Vagina (tissue), 2 donors: ENCODE data around the gene FMN2. TPM values are rescaled to one million over a fixed set of nuclear protein-coding genes. Genes with fewer than 3 reads are reported as not detected.

ENCODE experiments used
- DNase-seq, 2 donors: peaks; one replicate each; pipeline ENCODE4 v3.0.0-alpha.2; 2017; ENCODE audit errors: extremely low spot score in 2 of 2
- H3K27ac ChIP-seq: fragments of 200-600 bp; sonication (generic); one replicate; pipeline ENCODE4 v1.5.1; 2019
- H3K27me3 ChIP-seq: fragments of 200-600 bp; sonication (generic); one replicate; pipeline ENCODE4 v1.5.1; 2019
- H3K36me3 ChIP-seq, 2 donors: fragments of 200-600 bp; sonication (generic); one replicate each; pipeline ENCODE4 v1.5.1; 2017 to 2019
- H3K4me1 ChIP-seq: fragments of 200-600 bp; sonication (generic); one replicate; pipeline ENCODE4 v1.5.1; 2019
- H3K4me3 ChIP-seq, 2 donors: fragments of 200-600 bp; sonication (generic); 1 replicate in 1 of 2; 2 replicates in 1 of 2; pipeline ENCODE4 v1.5.1; 2016 to 2019
- H3K9me3 ChIP-seq: fragments of 200-600 bp; sonication (generic); one replicate; pipeline ENCODE4 v1.5.1; 2019
- POLR2A ChIP-seq, 2 donors: fragments of 450-650 bp; IDR thresholded peaks; one replicate each; pipeline ENCODE4 v1.6.1; 2017; ENCODE audit warnings: antibody characterized with exemption in 2 of 2, mild to moderate bottlenecking in 2 of 2, moderate library complexity in 2 of 2
- POLR2AphosphoS5 ChIP-seq, 2 donors: sonication (generic); formaldehyde crosslinking; IDR thresholded peaks; one replicate each; pipeline ENCODE4 v1.9.0; 2017; ENCODE audit warnings: antibody characterized with exemption in 2 of 2, mild to moderate bottlenecking in 2 of 2, low read depth in 1 of 2; ENCODE audit not compliant: insufficient read depth in 1 of 2
- intact Hi-C: fragments of 100-400 bp; cut with DNase I; formaldehyde crosslinking; loops from one replicate; pipeline ENCODE4 v1.15.1; 2023
- total RNA-seq: library from RNA; depleted of rRNA; stranded (reverse); fragments of >200 nt; gene quantifications from one replicate; pipeline ENCODE4 v1.2.3, GENCODE V29; 2016
- TF ChIP-seq, protein P1 (sequence below), 3 experiments: fragments of 450-650 bp in 2 of 3; fragments of 200-600 bp in 1 of 3; sonication (generic) in 1 of 3; IDR thresholded peaks; one replicate each; pipeline ENCODE4 v1.5.1; 2017 to 2019; ENCODE audit warnings: antibody characterized with exemption in 3 of 3, mild to moderate bottlenecking in 2 of 3, moderate library complexity in 2 of 3

Gene FMN2
- total RNA-seq, 1 donor from 2014 or later: not detected

DNA sequence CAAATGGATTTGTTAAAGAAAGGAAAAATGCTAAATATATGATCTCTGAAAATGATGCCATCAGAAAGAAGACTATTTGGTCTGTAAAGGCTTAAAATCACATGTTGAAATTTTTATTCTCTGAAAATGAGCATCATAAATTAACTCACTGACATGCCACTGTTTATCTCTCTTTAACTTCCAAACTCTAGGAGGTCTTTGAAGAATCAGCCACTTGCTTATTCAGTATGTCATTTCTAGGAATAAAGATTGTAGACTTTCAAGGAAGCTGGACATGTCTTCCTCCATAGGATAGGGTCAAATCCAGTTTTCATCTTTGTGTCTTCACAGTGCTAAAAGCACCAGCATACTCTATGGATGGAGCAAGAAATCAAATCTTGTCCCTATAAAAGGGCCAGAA lies 147.6 kb downstream of the FMN2 start:
- intact Hi-C loops: no loop called here
- DNase-seq: no peak
- H3K27me3 ChIP-seq: no peaks in the 10 kb centered on the region
- no peak overlapping the region for H3K27ac ChIP-seq
- H3K4me1 ChIP-seq: no peaks in the 10 kb centered on the region
- TF ChIP-seq POLR2A (IDR thresholded peaks at IDR 0.05) (no peak), POLR2AphosphoS5 (IDR thresholded peaks at IDR 0.05; ENCODE audit: insufficient read depth in 1 of 2, low read depth in 1 of 2) (no peak)
- TF ChIP-seq, protein P1, sequence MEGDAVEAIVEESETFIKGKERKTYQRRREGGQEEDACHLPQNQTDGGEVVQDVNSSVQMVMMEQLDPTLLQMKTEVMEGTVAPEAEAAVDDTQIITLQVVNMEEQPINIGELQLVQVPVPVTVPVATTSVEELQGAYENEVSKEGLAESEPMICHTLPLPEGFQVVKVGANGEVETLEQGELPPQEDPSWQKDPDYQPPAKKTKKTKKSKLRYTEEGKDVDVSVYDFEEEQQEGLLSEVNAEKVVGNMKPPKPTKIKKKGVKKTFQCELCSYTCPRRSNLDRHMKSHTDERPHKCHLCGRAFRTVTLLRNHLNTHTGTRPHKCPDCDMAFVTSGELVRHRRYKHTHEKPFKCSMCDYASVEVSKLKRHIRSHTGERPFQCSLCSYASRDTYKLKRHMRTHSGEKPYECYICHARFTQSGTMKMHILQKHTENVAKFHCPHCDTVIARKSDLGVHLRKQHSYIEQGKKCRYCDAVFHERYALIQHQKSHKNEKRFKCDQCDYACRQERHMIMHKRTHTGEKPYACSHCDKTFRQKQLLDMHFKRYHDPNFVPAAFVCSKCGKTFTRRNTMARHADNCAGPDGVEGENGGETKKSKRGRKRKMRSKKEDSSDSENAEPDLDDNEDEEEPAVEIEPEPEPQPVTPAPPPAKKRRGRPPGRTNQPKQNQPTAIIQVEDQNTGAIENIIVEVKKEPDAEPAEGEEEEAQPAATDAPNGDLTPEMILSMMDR (IDR thresholded peaks at IDR 0.05): no peak
- H3K9me3 ChIP-seq: no peaks in the 10 kb centered on the region
- H3K36me3 ChIP-seq: no peaks in the 10 kb centered on the region
- no peak overlapping the region for H3K4me3 ChIP-seq

DNA sequence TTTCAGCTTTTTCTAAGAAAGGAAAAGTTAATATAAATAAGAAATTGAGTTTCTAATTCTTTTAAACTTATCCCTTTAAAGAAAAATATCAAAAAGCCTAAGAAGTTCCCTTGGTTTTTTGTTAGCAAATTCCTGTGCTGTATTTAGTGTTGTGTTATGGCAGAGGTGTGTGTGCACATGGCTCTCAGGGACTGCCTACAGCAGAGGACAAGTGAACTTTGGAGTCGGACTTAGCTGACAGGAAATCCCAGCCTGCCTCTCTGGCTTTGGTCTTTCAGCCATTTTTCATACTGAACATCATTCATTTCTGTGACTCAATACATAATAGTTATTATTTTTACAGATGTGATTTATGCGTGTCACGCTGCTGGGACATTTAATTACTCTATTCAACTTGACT lies 149.6 kb downstream of the FMN2 start:
- DNase-seq: no peak
- Histone ChIP-seq H3K36me3 (no peaks in the 10 kb centered on the region), H3K27ac (no peak overlapping the region), H3K4me1 (no peaks in the 10 kb centered on the region), H3K9me3 (no peaks in the 10 kb centered on the region), H3K27me3 (no peaks in the 10 kb centered on the region), H3K4me3 (no peak overlapping the region)
- intact Hi-C loops: no loop called here
- TF ChIP-seq, protein P1 (IDR thresholded peaks at IDR 0.05): no peak

DNA sequence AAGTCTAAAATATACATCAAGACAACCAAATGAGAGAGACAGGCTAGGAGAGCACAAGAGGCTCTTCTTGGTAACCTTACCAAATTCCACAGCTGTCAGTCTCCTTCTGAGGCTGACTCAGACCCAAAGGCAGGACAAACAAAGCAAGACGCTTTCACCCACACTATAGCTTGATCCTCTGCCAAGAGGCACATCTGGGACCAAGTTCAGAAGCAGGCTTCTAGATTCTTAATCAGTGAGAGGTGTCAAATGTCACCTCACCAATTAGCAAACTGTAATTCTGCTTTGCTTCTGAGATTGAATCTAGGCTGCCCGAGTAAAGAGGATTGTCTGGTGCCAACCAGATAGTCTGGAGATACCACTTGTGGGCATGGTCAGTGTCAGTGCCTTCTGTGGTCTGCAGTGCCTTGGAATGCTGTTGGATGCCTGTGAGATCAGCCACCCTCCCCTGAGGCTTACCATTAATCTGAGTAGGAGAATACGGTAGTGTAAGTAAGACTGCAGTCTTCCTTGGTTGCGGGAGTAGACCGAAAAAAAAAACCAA lies 151.0 kb downstream of the FMN2 start:
- no peaks in the 10 kb centered on the region for H3K27me3 ChIP-seq
- no peaks in the 10 kb centered on the region for H3K9me3 ChIP-seq
- DNase-seq: no peak
- H3K27ac ChIP-seq: no peak overlapping the region
- no peaks in the 10 kb centered on the region for H3K4me1 ChIP-seq
- TF ChIP-seq POLR2AphosphoS5 (IDR thresholded peaks at IDR 0.05; ENCODE audit: insufficient read depth in 1 of 2, low read depth in 1 of 2) (no peak), POLR2A (IDR thresholded peaks at IDR 0.05) (no peak)
- TF ChIP-seq, protein P1 (IDR thresholded peaks at IDR 0.05): no peak
- intact Hi-C loops: no loop called here
- no peak overlapping the region for H3K4me3 ChIP-seq
- no peaks in the 10 kb centered on the region for H3K36me3 ChIP-seq

DNA sequence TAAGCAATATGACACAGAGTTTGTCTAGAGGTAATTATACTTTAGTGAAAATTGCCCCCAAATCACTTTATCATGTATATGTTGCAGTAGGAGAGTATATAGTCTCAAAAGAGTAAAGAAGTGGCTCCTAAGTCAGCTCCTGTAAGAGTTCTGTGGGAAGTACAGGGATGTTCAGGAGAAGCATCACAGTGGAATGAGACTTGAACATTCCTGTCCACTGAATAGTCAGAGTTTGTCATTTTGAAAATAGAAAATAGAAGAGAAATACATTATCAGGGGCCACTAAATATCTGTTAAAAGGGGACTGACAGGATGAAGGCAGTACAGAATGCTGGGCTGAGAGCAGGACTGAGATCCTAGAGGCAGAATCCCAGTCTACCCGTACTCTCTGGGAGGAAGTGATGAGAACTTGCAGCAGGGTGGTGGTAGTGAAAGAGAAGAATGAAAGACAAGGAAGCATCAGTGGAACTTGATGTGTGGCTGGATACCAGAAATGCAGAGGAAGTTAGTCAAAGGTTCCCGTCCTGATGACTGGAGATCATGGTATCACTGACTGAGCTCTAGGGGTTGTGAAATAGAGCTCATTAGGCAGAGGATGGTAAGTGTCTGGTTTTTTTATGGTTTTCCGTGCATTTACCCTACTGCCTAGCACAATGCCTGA lies 153.4 kb downstream of the FMN2 start:
- TF ChIP-seq, protein P1 (IDR thresholded peaks at IDR 0.05): no peak
- TF ChIP-seq POLR2AphosphoS5 (IDR thresholded peaks at IDR 0.05; ENCODE audit: insufficient read depth in 1 of 2, low read depth in 1 of 2): no peak
- TF ChIP-seq POLR2A (IDR thresholded peaks at IDR 0.05): no peak
- H3K4me3 ChIP-seq: no peak overlapping the region
- peaks cover 6% of the 10 kb centered on the region for H3K9me3 ChIP-seq
- H3K36me3 ChIP-seq: no peaks in the 10 kb centered on the region
- intact Hi-C loops: no loop called here
- no peaks in the 10 kb centered on the region for H3K27me3 ChIP-seq
- no peak overlapping the region for H3K27ac ChIP-seq
- no peaks in the 10 kb centered on the region for H3K4me1 ChIP-seq
- no peak for DNase-seq

- intact Hi-C loops: no loop called here
- H3K4me1 ChIP-seq: no peaks in the 10 kb centered on the region
- H3K9me3 ChIP-seq: peaks cover 6% of the 10 kb centered on the region
- no peak for DNase-seq
- H3K36me3 ChIP-seq: no peaks in the 10 kb centered on the region
- H3K27me3 ChIP-seq: no peaks in the 10 kb centered on the region
- H3K4me3 ChIP-seq: no peak overlapping the region
- H3K27ac ChIP-seq: no peak overlapping the region
- TF ChIP-seq, protein P1 (IDR thresholded peaks at IDR 0.05): no peak
- no peak for TF ChIP-seq POLR2A (IDR thresholded peaks at IDR 0.05)
- no peak for TF ChIP-seq POLR2AphosphoS5 (IDR thresholded peaks at IDR 0.05; ENCODE audit: insufficient read depth in 1 of 2, low read depth in 1 of 2)
Measured at GRCh38 chr1:240245629-240246020, 153.9 kb downstream of the FMN2 start.
